HEK293 (cell line): ENCODE results near the gene ABCA3.

Source experiments
- CTCF ChIA-PET: fragments of 350-600 bp; formaldehyde crosslinking; extraction: SDS; loops from one replicate; lab custom pipeline; 2021; ENCODE audit warnings: antibody characterized with exemption; lab: Yijun Ruan, JAX
- POLR2A ChIA-PET: fragments of 300-600 bp; formaldehyde crosslinking; extraction: SDS; loops from one replicate; lab custom pipeline; 2020; ENCODE audit warnings: antibody characterized with exemption, inconsistent platforms; lab: Yijun Ruan, JAX
- H3K27ac ChIP-seq: fragments of 200-500 bp; sonication (Bioruptor generic); 2 replicates; pipeline ENCODE4 v1.5.1; 2014; ENCODE audit warnings: low read depth, low read length, control low read depth, inconsistent platforms; ENCODE audit errors: extremely low read depth
- H3K36me3 ChIP-seq, 2 experiments: fragments of 200-500 bp in 1 of 2; sonication (Bioruptor generic) in 1 of 2; 1 replicate in 1 of 2; 2 replicates in 1 of 2; pipeline ENCODE4 v1.5.1; 2014 to 2017; ENCODE audit warnings: inconsistent platforms in 2 of 2, low read length in 2 of 2; ENCODE audit not compliant: control insufficient read depth in 2 of 2, insufficient read depth in 1 of 2
- H3K4me1 ChIP-seq: fragments of 200-500 bp; sonication (Bioruptor generic); 2 replicates; pipeline ENCODE4 v1.5.1; 2014; ENCODE audit warnings: mild to moderate bottlenecking, low read length, inconsistent platforms; ENCODE audit not compliant: control insufficient read depth, insufficient read depth
- H3K4me3 ChIP-seq: 2 replicates; pipeline ENCODE4 v1.5.1; 2011; ENCODE audit warnings: low read depth, mild to moderate bottlenecking, control low read depth, low read length, moderate library complexity
- H3K9me3 ChIP-seq: fragments of 200-500 bp; sonication (Bioruptor generic); 2 replicates; pipeline ENCODE4 v1.5.1; 2014; ENCODE audit warnings: low read depth, low read length, inconsistent platforms; ENCODE audit not compliant: control insufficient read depth, insufficient read depth
- ZFHX2 ChIP-seq: fragments of 450-650 bp; formaldehyde crosslinking; conservative IDR thresholded peaks from 2 replicates; pipeline ENCODE4 v1.5.1; 2016; ENCODE audit warnings: missing biosample characterization, missing genetic modification characterization
- ZFP3 ChIP-seq: fragments of 450-650 bp; formaldehyde crosslinking; IDR thresholded peaks from 2 replicates; pipeline ENCODE4 v1.5.1; 2016; ENCODE audit warnings: low read depth, missing biosample characterization, missing genetic modification characterization
- ZNF157 ChIP-seq: fragments of 450-650 bp; formaldehyde crosslinking; IDR thresholded peaks from 2 replicates; pipeline ENCODE4 v1.5.1; 2016; ENCODE audit warnings: missing biosample characterization, missing genetic modification characterization
- ZNF248 ChIP-seq: fragments of 450-650 bp; formaldehyde crosslinking; IDR thresholded peaks from 2 replicates; pipeline ENCODE4 v1.5.1; 2017; ENCODE audit warnings: missing biosample characterization, missing genetic modification characterization
- ZNF341 ChIP-seq: fragments of 450-650 bp; formaldehyde crosslinking; IDR thresholded peaks from 2 replicates; pipeline ENCODE4; 2016; ENCODE audit warnings: low read depth, missing biosample characterization, missing genetic modification characterization
- ZNF350 ChIP-seq: fragments of 450-650 bp; formaldehyde crosslinking; IDR thresholded peaks from 2 replicates; pipeline ENCODE4 v1.5.0; 2017; ENCODE audit warnings: missing biosample characterization, mild to moderate bottlenecking, missing genetic modification characterization
- ZNF366 ChIP-seq: fragments of 450-650 bp; formaldehyde crosslinking; conservative IDR thresholded peaks from 2 replicates; pipeline ENCODE4 v1.5.1; 2016; ENCODE audit warnings: missing biosample characterization, missing genetic modification characterization
- ZNF530 ChIP-seq: fragments of 450-650 bp; formaldehyde crosslinking; IDR thresholded peaks from 2 replicates; pipeline ENCODE4 v1.5.1; 2016; ENCODE audit warnings: low read depth, missing biosample characterization, missing genetic modification characterization
- ZNF792 ChIP-seq: fragments of 450-650 bp; formaldehyde crosslinking; IDR thresholded peaks from 2 replicates; pipeline ENCODE4 v1.5.1; 2016; ENCODE audit warnings: missing biosample characterization, missing genetic modification characterization
- TF ChIP-seq, protein P1 (sequence below): fragments of 450-650 bp; formaldehyde crosslinking; optimal IDR thresholded peaks from 2 replicates; pipeline ENCODE3; 2016; ENCODE audit warnings: missing biosample characterization, mild to moderate bottlenecking, missing genetic modification characterization
- TF ChIP-seq, protein P2 (sequence below): fragments of 450-650 bp; formaldehyde crosslinking; IDR thresholded peaks from 2 replicates; pipeline ENCODE4 v1.5.1; 2016; ENCODE audit warnings: missing biosample characterization, missing genetic modification characterization
- TF ChIP-seq, protein P3 (sequence below): fragments of 450-650 bp; formaldehyde crosslinking; IDR thresholded peaks from 2 replicates; pipeline ENCODE4 v1.5.1; 2016; ENCODE audit warnings: missing biosample characterization, missing genetic modification characterization
- TF ChIP-seq, protein P4 (sequence below): fragments of 450-650 bp; IDR thresholded peaks from 2 replicates; pipeline ENCODE4 v1.5.1; 2018; ENCODE audit warnings: missing biosample characterization, missing genetic modification characterization

Gene ABCA3

DNA sequence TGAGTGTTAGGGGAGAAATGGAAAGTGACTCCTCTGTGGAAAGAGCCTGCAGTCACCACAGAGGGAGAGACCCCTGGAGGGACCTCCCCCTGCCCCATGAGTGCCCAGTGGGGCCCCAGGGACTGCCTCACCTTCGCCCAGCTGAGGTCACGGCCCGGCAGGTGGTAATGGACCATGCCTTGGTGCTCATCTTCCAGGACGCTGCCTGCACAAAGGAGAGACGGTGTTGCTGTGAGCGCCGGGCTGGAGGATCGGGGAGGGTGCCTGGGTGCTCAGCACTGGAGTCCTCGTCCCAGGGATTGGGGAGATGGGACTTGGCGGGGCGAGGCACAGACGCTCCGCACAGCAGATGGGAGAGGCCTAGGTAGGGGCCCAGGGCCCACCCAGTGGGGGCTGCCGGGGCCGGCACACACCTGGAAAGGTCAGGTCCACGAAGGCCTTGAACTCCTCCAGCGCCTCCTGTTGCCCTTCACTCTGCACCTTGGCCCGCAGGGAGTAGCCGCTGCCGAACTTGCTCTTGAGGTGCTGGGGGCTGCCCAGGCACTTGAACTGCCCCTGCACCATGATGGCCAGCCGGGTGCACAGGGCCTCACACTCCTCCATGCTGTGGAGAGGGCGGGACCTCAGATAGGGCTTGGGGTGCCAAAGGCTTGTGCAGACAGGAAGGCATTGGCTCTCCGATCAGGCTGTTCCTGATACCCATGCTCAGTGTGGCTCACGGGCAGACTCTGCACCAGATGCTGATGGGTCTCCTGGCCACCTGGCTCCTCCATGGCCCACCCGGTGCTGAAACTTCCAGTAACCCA is 62.9 kb downstream of the ABCA3 start:
- TF ChIP-seq, protein P1, sequence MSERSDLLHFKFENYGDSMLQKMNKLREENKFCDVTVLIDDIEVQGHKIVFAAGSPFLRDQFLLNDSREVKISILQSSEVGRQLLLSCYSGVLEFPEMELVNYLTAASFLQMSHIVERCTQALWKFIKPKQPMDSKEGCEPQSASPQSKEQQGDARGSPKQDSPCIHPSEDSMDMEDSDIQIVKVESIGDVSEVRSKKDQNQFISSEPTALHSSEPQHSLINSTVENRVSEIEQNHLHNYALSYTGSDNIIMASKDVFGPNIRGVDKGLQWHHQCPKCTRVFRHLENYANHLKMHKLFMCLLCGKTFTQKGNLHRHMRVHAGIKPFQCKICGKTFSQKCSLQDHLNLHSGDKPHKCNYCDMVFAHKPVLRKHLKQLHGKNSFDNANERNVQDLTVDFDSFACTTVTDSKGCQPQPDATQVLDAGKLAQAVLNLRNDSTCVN: no peak
- TF ChIP-seq, protein P2, sequence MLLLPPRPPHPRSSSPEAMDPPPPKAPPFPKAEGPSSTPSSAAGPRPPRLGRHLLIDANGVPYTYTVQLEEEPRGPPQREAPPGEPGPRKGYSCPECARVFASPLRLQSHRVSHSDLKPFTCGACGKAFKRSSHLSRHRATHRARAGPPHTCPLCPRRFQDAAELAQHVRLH (tag by site-specific recombination): no peak
- TF ChIP-seq ZNF350 (no peak), ZNF157 (no peak), ZNF248 (tag by site-specific recombination) (no peak), ZNF792 (tag by site-specific recombination) (no peak), ZNF530 (tag by site-specific recombination) (no peak), ZFP3 (tag by site-specific recombination) (no peak), ZNF366 (no peak)
- TF ChIP-seq, protein P3, sequence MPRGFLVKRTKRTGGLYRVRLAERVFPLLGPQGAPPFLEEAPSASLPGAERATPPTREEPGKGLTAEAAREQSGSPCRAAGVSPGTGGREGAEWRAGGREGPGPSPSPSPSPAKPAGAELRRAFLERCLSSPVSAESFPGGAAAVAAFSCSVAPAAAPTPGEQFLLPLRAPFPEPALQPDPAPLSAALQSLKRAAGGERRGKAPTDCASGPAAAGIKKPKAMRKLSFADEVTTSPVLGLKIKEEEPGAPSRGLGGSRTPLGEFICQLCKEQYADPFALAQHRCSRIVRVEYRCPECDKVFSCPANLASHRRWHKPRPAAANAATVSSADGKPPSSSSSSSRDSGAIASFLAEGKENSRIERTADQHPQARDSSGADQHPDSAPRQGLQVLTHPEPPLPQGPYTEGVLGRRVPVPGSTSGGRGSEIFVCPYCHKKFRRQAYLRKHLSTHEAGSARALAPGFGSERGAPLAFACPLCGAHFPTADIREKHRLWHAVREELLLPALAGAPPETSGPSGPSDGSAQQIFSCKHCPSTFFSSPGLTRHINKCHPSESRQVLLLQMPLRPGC (tag by site-specific recombination): no peak
- TF ChIP-seq, protein P4, sequence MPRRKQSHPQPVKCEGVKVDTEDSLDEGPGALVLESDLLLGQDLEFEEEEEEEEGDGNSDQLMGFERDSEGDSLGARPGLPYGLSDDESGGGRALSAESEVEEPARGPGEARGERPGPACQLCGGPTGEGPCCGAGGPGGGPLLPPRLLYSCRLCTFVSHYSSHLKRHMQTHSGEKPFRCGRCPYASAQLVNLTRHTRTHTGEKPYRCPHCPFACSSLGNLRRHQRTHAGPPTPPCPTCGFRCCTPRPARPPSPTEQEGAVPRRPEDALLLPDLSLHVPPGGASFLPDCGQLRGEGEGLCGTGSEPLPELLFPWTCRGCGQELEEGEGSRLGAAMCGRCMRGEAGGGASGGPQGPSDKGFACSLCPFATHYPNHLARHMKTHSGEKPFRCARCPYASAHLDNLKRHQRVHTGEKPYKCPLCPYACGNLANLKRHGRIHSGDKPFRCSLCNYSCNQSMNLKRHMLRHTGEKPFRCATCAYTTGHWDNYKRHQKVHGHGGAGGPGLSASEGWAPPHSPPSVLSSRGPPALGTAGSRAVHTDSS (tag by site-specific recombination): no peak
- no peak overlapping the region for H3K4me3 ChIP-seq
- no peaks in the 10 kb centered on the region for H3K4me1 ChIP-seq
- H3K9me3 ChIP-seq: no peaks in the 10 kb centered on the region
- no peak overlapping the region for H3K27ac ChIP-seq
- peaks cover 0 to 14% of the 10 kb centered on the region in 2 experiments; a peak in 1 of 3 replicates for H3K36me3 ChIP-seq
- ChIA-PET CTCF (interaction anchor here (0.8 kb wide), 1 partner anchor 19 kb away, joined by 3 read pairs; no protein-coding TSS in a partner anchor), POLR2A (no interaction called here)

DNA sequence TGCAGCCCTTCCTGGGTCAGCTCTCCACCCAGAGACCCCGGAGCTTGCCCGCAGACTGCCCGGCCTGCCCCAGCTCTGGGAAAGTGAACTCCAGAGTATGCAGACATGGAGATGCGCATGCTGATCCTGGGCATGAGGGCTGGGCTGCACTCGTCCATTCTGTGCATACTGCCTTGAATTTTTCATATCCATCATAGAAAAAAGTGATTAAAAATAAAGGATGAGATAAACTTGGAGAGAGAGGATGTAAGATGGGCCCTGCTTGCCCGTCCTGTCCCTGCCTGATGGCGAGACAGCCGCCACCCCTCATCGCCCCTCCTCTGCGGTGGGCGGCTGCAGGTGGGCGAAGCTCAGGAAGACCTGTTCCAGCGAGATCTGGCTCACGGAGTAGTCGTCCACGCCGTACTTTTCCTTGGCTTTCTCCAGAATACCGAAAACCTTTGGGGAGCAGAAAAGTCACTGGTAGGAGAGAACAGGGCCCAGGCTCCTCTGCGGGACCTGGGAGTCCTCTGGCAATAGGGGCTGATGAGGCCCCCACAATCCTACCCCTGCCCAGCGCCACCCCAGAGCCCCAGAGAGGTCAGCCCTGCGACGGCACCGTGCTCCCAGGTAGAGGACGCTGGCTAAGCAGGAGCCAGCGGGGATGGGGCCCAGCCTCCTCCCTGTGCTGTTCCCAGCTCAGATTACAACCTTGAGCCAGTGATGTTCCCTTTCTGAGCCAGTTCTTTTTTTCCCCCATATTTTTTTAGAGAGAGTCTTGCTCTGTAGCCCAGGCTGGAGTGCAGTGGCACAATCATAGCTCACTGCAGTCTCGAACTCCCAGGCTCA is 63.9 kb downstream of the ABCA3 start:
- POLR2A ChIA-PET: no interaction called here
- TF ChIP-seq ZNF341 (tag by site-specific recombination): 0 out of 2 replicates have a peak, but pooled peaks have one; percentile 20
- no peak for TF ChIP-seq ZNF350
- TF ChIP-seq ZFHX2 (tag by site-specific recombination): 0 out of 2 replicates have a peak, but pooled peaks have one; percentile 15
- Histone ChIP-seq H3K4me1 (no peaks in the 10 kb centered on the region), H3K9me3 (no peaks in the 10 kb centered on the region), H3K36me3 (peaks cover 0 to 14% of the 10 kb centered on the region in 2 experiments; a peak in 1 of 3 replicates), H3K4me3 (no peak overlapping the region), H3K27ac (no peak overlapping the region)
- CTCF ChIA-PET: no interaction called here
